Right forelimb (tissue), 1 donor: Measurements from ENCODE around the gene SLC43A3.
A peak's percentile ranks its signal among the peaks of the same experiment; 100 is the strongest.
"Not testable (repeated sequence)": the region's sequence is repeated elsewhere in the genome, so short reads cannot be mapped to it uniquely, and the experiment has no call there.

Experiments
- DNase-seq: peaks from one replicate; pipeline ENCODE4 v3.0.0-alpha.2; 2018

SLC43A3 gene

GRCh38 chr11:57459164-57460021, 32.5 kb upstream of the SLC43A3 start:
- no peak for DNase-seq

- peak; percentile 71 for DNase-seq
Observed at GRCh38 chr11:57458410-57459163, 31.7 kb upstream of the SLC43A3 start.

- DNase-seq = no peak
Observed at GRCh38 chr11:57458060-57458409, 31.1 kb upstream of the SLC43A3 start.

GRCh38 chr11:57457643-57458023, 30.7 kb upstream of the SLC43A3 start:
- no peak for DNase-seq

- peak; percentile 89 for DNase-seq
Observed at GRCh38 chr11:57456960-57457642, 30.2 kb upstream of the SLC43A3 start.

- DNase-seq = no peak
Observed at GRCh38 chr11:57453543-57454177, 26.7 kb upstream of the SLC43A3 start.

GRCh38 chr11:57446055-57446454, 19.1 kb upstream of the SLC43A3 start:
- no peak for DNase-seq

- not testable (repeated sequence) for DNase-seq
Observed at GRCh38 chr11:57445122-57445394, 18.1 kb upstream of the SLC43A3 start.

- DNase-seq = no peak
Observed at GRCh38 chr11:57444362-57445121, 17.6 kb upstream of the SLC43A3 start.

GRCh38 chr11:57440744-57441414, 14.0 kb upstream of the SLC43A3 start:
- DNase-seq = no peak

- no peak for DNase-seq
Observed at GRCh38 chr11:57439786-57440185, 12.9 kb upstream of the SLC43A3 start.

GRCh38 chr11:57438345-57439285, 11.7 kb upstream of the SLC43A3 start:
- no peak for DNase-seq

GRCh38 chr11:57436031-57436430, 9.1 kb upstream of the SLC43A3 start:
- DNase-seq = no peak

GRCh38 chr11:57434640-57435546, 8.0 kb upstream of the SLC43A3 start:
- DNase-seq = no peak

- no peak for DNase-seq
Observed at GRCh38 chr11:57432714-57433163, 5.8 kb upstream of the SLC43A3 start.

- no peak for DNase-seq
Observed at GRCh38 chr11:57432149-57432561, 5.2 kb upstream of the SLC43A3 start.

- no peak for DNase-seq
Observed at GRCh38 chr11:57430952-57431351, 4.0 kb upstream of the SLC43A3 start.

GRCh38 chr11:57429946-57430345, 3.0 kb upstream of the SLC43A3 start:
- DNase-seq = no peak

- no peak for DNase-seq
Observed at GRCh38 chr11:57428643-57429042, 1.7 kb upstream of the SLC43A3 start.

- DNase-seq = peak; percentile 86
Observed at GRCh38 chr11:57427727-57428082, 784 bp upstream of the SLC43A3 start.
